Measurements from ENCODE around the gene DIO3.
"Not testable (repeated sequence)": the region's sequence is repeated elsewhere in the genome, so short reads cannot be mapped to it uniquely, and the experiment has no call there.

DIO3 gene

GRCh38 chr14:101542391-101542790 lies 18.9 kb upstream of the DIO3 start:
- DNase-seq (ENCODE audit: low read depth) = no peak

DNA sequence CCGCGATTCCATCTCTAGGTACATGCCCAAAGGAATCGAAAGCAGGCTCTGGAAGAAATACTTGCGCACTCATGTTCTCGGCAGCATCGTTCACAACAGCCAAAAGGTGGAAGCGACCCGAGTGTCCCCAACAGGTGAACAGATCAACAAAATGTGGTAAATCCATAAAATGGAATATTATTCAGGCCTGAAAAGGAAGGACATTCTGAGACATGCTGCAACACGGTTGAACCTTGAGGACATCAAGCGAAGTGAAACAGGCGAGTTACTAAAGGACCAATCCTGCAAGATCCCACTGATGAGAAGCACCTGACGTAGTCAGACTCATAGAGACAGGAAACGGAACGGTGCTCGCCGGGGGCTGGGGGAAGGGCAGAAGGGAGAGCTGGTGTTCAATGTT lies 17.5 kb upstream of the DIO3 start:
- no peak for DNase-seq (ENCODE audit: low read depth)

GRCh38 chr14:101544550-101544949 lies 16.7 kb upstream of the DIO3 start:
- DNase-seq (ENCODE audit: low read depth) = no peak

GRCh38 chr14:101546706-101547105 lies 14.6 kb upstream of the DIO3 start:
- DNase-seq (ENCODE audit: low read depth) = no peak

DNA sequence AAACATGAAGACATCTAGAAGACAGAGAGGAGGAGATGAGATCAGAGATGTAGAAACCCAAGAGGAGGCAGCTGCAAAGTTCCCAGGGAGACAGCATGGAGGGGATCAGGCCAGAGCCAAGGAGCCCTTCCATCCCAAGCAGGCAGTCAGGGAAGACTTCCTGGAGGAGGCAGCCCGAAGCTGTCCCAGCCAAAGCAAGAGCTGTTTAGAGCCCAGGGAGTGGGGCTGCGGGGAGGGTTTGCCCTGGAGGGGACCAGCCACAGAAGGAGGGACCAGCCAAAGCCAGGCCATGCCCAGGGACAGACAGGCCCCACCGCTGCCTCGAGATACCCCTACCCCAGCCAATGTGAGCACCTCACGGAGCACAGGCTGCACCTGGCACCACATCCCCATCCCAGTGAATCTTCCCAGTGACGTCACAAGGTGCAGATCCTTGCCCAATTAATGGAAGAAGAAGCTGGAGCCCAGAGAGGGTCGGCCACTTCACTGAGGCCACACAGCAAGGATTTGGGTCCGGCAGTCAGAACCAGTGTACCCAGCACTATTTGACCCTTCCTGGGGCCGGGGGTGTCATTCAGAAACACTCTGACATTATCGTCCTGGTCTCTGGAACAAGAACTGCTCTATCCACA lies 14.1 kb upstream of the DIO3 start:
- no peak for DNase-seq (ENCODE audit: low read depth)

GRCh38 chr14:101547961-101548669 lies 13.2 kb upstream of the DIO3 start:
- no peak for DNase-seq (ENCODE audit: low read depth)

DNA sequence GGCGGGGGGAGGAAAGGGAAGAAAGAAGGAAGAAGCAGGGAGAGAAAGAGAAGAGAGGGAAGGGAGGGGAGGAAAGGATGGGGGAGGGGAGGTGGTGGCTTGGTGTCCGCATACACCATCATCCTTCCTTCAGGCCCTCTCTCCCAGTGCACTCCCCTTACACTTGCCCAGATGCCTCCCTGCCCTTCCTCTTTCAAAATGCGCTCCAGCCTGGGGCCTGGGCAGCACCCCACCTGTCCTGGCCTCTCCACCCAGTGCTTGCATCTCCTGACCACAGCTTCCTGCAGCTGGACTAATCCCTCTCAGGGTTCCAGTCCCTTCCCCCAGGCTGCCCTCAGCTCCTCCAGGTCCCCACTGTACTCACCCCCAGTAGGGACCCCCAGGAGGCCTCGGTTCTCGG lies 12.6 kb upstream of the DIO3 start:
- no peak for DNase-seq (ENCODE audit: low read depth)

- DNase-seq (ENCODE audit: low read depth) = no peak
These were observed 12.1 kb upstream of the DIO3 start for GRCh38 chr14:101549154-101549553.

DNA sequence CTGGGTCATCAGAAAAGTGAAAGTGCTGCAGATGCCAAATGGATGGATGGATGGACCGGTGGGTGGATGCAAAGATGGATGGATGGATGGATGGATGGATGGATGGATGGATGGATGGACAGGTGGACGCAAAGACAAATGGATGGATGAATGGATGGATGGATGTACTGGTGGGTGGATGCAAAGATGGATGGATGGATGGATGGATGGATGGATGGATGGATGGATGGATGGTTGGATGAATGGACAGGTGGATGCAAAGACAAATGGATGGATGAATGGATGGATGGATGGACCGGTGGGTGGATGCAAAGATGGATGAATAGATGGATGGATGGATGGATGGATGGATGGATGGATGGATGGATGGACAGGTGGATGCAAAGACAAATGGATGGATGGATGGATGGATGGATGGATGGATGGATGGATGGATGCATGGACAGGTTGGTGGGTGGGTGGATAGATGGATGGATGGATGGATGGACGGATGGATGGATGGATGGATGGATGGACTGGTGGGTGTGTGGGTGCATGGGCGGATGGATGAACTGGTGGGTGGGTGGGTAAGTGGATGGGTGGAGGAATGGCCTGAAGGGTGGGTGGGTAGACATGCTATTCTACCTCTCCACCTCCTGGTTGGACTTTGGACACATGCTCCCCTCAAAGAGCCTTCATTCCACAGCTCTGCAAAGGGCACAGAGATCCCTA lies 10.9 kb upstream of the DIO3 start:
- DNase-seq (ENCODE audit: low read depth) = not testable (repeated sequence)

- no peak for DNase-seq (ENCODE audit: low read depth)
These were observed 9.3 kb upstream of the DIO3 start for GRCh38 chr14:101551729-101552595.

DNA sequence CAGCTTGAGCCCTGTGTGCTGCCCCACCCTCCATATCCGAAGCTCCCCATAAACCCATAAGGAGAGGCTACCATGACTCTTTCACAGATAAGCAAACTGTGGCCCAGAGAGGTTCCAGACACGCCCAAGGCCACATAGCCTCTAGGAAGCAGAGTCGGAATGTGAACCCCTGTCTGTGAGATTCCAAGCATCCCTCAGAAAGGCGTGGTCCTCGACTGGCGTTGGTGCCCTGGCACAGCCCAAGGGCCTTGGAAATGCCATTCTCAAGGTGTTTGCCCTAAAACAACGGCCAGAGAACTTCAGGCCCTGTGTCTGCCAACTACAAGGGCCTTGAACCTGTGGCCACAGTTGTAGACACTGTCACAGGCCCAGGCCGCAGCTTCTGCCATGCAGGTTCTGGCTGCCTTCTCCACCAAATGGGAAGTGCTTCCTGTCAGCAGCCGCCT lies 8.5 kb upstream of the DIO3 start:
- DNase-seq (ENCODE audit: low read depth) = no peak

DNA sequence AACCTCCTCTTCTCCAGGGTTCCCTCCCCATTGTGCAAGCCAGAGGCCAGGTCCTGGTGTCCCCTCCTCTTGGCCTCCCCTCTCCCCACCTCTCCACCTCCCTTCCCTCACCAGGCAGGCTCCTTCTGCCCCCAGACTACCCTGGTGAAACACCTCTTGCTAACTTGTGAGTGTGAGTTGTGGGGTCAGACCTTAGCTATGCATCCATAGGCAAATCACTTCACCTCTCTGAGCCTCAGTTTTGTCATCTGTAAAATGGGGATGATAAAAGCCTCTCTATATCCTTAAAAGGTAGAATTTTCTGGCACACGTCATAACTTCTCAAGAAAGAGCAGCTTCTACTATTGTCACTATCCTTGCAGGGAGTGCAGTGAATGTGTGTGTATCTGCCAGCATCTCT lies 7.9 kb upstream of the DIO3 start:
- no peak for DNase-seq (ENCODE audit: low read depth)

DNA sequence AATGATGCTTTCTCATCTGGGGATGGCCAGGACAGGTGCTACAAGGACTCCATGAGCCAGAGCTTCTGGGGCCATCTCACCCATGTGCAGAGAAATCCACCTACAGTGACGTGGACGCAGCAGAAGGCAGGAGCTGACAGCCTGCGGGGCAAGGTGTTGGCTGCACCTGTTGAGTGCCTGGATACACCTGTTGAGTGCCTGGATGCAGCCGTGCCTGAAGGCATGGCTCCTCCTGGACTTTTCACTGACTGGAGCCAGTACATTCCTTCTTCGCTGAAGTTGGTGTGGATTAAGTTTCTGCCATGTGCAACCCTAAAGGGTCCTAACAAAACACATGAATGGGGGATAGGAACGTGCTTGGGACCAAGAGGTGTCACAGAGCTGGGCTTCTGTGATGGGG lies 7.4 kb upstream of the DIO3 start:
- no peak for DNase-seq (ENCODE audit: low read depth)

GRCh38 chr14:101554991-101555668 lies 6.2 kb upstream of the DIO3 start:
- DNase-seq (ENCODE audit: low read depth) = no peak

GRCh38 chr14:101555669-101556043 lies 5.6 kb upstream of the DIO3 start:
- not testable (repeated sequence) for DNase-seq (ENCODE audit: low read depth)

- DNase-seq (ENCODE audit: low read depth) = no peak
These were observed 5.2 kb upstream of the DIO3 start for GRCh38 chr14:101556131-101556530.

DNA sequence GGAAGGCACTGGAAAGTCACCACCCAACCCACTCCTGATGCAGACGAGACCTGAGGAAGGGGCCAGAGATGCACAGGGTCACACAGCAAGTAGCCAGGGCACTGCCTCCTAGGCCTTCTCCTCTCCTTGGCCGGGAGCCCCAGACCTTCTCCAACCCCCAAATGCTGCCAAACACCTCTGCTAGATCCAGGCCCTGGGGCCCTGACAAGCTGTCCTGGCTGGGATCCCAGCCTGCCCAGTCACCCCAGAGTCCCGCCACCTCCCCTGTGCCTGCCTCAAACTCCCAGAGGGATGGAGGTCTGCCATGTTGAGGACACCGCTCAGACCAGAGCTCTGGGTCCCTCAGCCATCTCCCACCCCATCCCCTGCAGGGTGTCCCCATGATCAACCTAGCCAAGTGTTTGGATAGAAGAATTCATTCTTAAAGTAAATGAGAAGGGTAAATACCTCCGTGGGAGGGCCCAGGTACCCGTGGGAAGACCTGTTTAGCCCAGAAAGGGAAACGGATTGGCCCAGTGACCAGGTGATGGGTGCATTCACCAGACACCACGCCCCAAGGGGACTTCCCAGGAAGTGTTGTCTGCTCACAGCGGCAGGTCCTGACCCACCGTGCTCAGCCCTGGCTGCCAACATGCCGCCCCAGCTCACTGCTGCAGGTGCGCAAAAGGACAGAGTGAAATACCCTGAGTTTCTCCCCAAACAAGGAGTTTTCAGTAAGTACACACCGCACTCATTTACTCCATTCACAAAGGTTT lies 4.6 kb upstream of the DIO3 start:
- DNase-seq (ENCODE audit: low read depth) = no peak

GRCh38 chr14:101557321-101557695 lies 4.0 kb upstream of the DIO3 start:
- DNase-seq (ENCODE audit: low read depth) = no peak

DNA sequence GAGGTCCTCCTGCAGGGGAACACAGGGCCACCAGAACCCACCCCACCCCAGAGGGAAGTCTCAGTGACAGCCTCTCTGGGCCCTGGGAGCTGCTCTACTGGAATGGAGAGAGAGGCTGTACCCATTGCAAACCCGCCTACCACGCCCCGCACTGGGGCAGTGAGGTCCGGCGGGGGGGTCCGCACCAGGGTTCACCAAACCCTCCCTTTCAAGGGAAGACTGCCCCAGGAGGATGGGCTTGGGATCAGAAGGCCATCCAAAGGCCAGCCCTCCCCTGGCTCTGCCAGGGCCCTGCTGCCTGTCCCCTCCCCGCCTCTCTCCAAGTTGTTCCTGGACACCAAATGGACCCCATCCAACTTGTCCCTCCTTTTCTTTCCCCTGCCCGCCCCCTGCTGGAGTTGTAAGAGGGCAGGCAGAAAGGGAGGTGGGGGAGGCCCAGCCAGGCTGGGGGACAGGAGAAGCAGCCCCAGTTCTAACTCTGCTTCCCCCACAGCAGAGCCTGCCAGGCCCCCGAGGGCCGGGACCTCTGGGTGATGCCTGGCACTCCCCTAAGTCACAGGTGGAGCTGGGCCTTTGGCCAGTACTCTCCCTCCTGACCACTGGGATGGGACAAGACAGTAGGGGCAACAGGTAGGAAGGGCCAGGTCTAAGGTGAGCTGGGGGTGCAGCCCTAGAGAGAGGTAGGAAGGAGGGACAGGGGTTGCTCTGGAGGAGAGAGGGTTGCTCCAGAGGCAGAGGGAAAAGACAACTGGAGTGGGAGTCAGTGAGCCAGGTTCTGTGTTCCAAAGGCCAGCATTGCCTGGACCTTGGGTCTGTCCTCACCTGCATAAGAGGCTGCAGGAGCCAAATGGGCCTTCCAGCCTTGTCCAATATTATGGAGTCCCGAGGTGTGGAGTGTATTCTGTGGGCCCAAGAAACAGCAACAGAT lies 3.2 kb upstream of the DIO3 start:
- DNase-seq (ENCODE audit: low read depth) = no peak

GRCh38 chr14:101558739-101559240 lies 2.5 kb upstream of the DIO3 start:
- no peak for DNase-seq (ENCODE audit: low read depth)
